Fibroblast of pulmonary artery (primary cell): Measurements from ENCODE around the gene SMYD3.

Experiments used
- DNase-seq: peaks from one replicate; pipeline ENCODE4 v3.0.0-alpha.2; 2010; ENCODE audit warnings: low read depth
- H3K4me3 ChIP-seq: replicated peaks from 2 replicates; pipeline ENCODE4 v1.5.1; 2011; ENCODE audit warnings: low read depth, mild to moderate bottlenecking, control low read depth, low read length, moderate library complexity
- CTCF ChIP-seq: IDR thresholded peaks from 2 replicates; pipeline ENCODE4 v1.5.1; 2011; ENCODE audit warnings: mild to moderate bottlenecking, control low read depth, low read length, inconsistent platforms; ENCODE audit errors: missing control alignments

Gene SMYD3

GRCh38 chr1:246415028-246415427 lies 92.1 kb downstream of the SMYD3 start:
- H3K4me3 ChIP-seq, result no peak overlapping the region
- TF ChIP-seq CTCF, result no peak
- no peak for DNase-seq

- no peak for TF ChIP-seq CTCF
- DNase-seq, result no peak
- H3K4me3 ChIP-seq, result no peak overlapping the region
Observed at GRCh38 chr1:246413430-246413829, 93.6 kb downstream of the SMYD3 start.

DNA sequence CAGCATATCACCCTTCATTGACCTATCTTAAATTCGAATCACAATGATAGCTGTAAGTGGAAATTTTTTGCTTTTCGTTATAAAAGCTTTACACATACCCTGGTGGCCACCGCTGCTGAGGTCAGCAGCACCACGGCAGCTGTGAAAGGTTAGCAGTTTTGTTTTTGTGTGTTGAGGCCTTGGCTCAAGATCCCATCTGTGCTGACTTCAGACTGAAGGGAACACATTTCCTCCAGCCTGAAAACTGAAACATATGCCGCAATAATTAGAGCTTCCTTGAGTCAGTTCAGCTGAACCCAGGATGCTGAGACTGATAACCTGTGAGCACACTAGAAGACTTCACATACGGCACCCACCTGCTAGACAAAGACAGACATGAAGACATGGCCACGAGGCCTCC lies 103.0 kb downstream of the SMYD3 start:
- DNase-seq, result no peak
- H3K4me3 ChIP-seq, result no peak overlapping the region
- no peak for TF ChIP-seq CTCF

DNA sequence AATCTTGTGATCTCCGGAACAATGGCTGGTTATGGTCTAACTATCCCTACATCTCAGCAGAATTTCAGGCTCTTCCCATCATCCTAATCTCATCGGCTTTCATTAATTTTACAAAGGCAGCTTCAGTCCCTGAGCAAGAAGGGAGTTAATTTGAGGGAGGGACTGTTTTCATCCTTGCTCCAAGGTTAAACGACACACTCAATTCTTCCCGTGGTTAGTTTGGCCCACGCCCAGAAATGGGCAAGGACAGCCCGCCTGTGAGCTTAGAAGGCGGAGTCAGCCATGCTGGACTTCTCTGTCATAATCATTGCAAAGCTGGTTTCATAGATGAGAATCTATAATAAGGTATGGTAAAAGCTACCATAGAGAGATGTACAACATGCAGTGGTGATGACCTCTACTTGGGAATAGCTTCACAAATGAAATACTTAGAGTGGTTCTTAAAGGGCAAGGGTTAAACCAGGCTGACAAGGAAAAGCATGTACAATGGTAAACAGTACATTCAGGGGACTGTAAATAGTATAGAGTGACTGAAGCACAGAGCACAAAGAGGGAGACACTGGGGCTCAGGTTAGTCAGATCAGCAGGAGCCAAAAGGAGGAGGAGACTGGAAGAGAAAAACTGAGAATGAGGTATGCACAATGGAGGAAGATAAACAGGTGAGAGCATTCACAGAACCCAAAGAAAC lies 108.8 kb downstream of the SMYD3 start:
- TF ChIP-seq CTCF, result no peak
- no peak for DNase-seq
- no peak overlapping the region for H3K4me3 ChIP-seq

DNA sequence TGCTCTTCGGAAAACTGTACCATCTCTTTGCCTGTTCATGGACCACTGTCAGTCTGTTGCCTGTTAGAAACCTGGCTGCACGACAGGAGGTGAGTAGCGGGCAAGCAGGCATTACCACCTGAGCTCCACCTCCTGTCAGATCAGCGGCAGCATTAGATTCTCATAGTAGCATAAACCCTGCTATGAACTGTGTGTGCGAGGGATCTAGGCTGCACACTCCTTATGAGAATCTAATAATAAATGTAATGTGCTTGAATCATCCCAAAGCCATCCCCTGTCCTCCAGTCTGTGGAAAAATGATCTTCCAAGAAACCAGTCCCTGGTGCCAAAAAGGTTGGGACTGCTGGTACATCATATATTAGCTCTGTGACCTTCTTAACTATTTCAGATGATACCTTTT lies 110.0 kb downstream of the SMYD3 start:
- TF ChIP-seq CTCF, result no peak
- DNase-seq, result no peak
- no peak overlapping the region for H3K4me3 ChIP-seq

- no peak for DNase-seq
- H3K4me3 ChIP-seq, result no peak overlapping the region
- no peak for TF ChIP-seq CTCF
Observed at GRCh38 chr1:246396322-246396721, 110.8 kb downstream of the SMYD3 start.

- TF ChIP-seq CTCF, result no peak
- DNase-seq, result no peak
- H3K4me3 ChIP-seq, result no peak overlapping the region
Observed at GRCh38 chr1:246394121-246394520, 113.0 kb downstream of the SMYD3 start.
